C4-2B (cell line): ENCODE data around the gene EXOSC6.

ENCODE experiments used
- CTCF ChIP-seq: fragments of 450-650 bp; conservative IDR thresholded peaks from 2 replicates; pipeline ENCODE4 v1.5.1; 2017; ENCODE audit warnings: mild to moderate bottlenecking
- ZFX ChIP-seq: fragments of 450-650 bp; IDR thresholded peaks from 2 replicates; pipeline ENCODE4 v1.6.1; 2017

- TF ChIP-seq CTCF: no peak
- TF ChIP-seq ZFX: no peak
These were observed 3.2 kb upstream of the EXOSC6 start for GRCh38 chr16:70254965-70255286.
